ENCODE data around the gene GALNT18.

GALNT18 gene

GRCh38 chr11:11293798-11294550 lies 327.8 kb downstream of the GALNT18 start:
- no peak for DNase-seq

GRCh38 chr11:11292839-11293238 lies 329.0 kb downstream of the GALNT18 start:
- DNase-seq, result no peak

- DNase-seq, result no peak
Measured at GRCh38 chr11:11291041-11292015, 330.5 kb downstream of the GALNT18 start.

GRCh38 chr11:11290354-11290753 lies 331.5 kb downstream of the GALNT18 start:
- DNase-seq, result no peak

GRCh38 chr11:11289669-11290068 lies 332.1 kb downstream of the GALNT18 start:
- no peak for DNase-seq

- no peak for DNase-seq
Measured at GRCh38 chr11:11288972-11289616, 332.7 kb downstream of the GALNT18 start.

- DNase-seq, result no peak
Measured at GRCh38 chr11:11284481-11284880, 337.3 kb downstream of the GALNT18 start.

- DNase-seq, result no peak
Measured at GRCh38 chr11:11281626-11282025, 340.2 kb downstream of the GALNT18 start.

- no peak for DNase-seq
Measured at GRCh38 chr11:11280826-11281225, 341.0 kb downstream of the GALNT18 start.

- no peak for DNase-seq
Measured at GRCh38 chr11:11279956-11280689, 341.7 kb downstream of the GALNT18 start.

GRCh38 chr11:11272254-11272653 lies 349.6 kb downstream of the GALNT18 start:
- DNase-seq, result no peak

- DNase-seq, result no peak
Measured at GRCh38 chr11:11270236-11270775, 351.5 kb downstream of the GALNT18 start.

- DNase-seq, result no peak
Measured at GRCh38 chr11:11268706-11269105, 353.1 kb downstream of the GALNT18 start.

- DNase-seq, result no peak
Measured at GRCh38 chr11:11268119-11268518, 353.7 kb downstream of the GALNT18 start.

- no peak for DNase-seq
Measured at GRCh38 chr11:11267312-11267711, 354.5 kb downstream of the GALNT18 start.

GRCh38 chr11:11265994-11266606 lies 355.7 kb downstream of the GALNT18 start:
- peak in 2 of 4 experiments; percentile 15 to 28 for DNase-seq

GRCh38 chr11:11265320-11265719 lies 356.5 kb downstream of the GALNT18 start:
- no peak for DNase-seq

- no peak for DNase-seq
Measured at GRCh38 chr11:11263238-11264005, 358.4 kb downstream of the GALNT18 start.

- no peak for DNase-seq
Measured at GRCh38 chr11:11262171-11262920, 359.5 kb downstream of the GALNT18 start.

- DNase-seq, result no peak
Measured at GRCh38 chr11:11261629-11262028, 360.2 kb downstream of the GALNT18 start.
